Chondrocyte (in vitro differentiated cells): ENCODE results near the gene SDK2. TPM values are rescaled to one million over a fixed set of nuclear protein-coding genes. Genes with fewer than 3 reads are reported as not detected.
A peak's percentile ranks its signal among the peaks of the same experiment; 100 is the strongest.

ENCODE experiments used
- DNase-seq: peaks from one replicate; pipeline ENCODE4 v3.0.0; 2021; ENCODE audit warnings: mixed read lengths, low spot score
- H3K27ac Mint-ChIP-seq: one replicate; pipeline ENCODE4 v1.8.0; 2021; ENCODE audit warnings: mild to moderate bottlenecking, moderate library complexity, mixed read lengths; ENCODE audit not compliant: unreplicated experiment
- H3K27me3 Mint-ChIP-seq: 2 replicates; pipeline ENCODE4 v1.8.0; 2021; ENCODE audit warnings: low read depth, mixed read lengths
- H3K36me3 Mint-ChIP-seq: 2 replicates; pipeline ENCODE4 v1.8.0; 2021; ENCODE audit warnings: low read depth, mixed read lengths
- H3K4me1 Mint-ChIP-seq: 2 replicates; pipeline ENCODE4 v1.8.0; 2021; ENCODE audit warnings: low read depth, mild to moderate bottlenecking, mixed read lengths
- H3K4me3 Mint-ChIP-seq: one replicate; pipeline ENCODE4 v1.8.0; 2021; ENCODE audit warnings: mild to moderate bottlenecking, moderate library complexity, mixed read lengths; ENCODE audit not compliant: unreplicated experiment
- H3K9me3 Mint-ChIP-seq: 2 replicates; pipeline ENCODE4 v1.8.0; 2021; ENCODE audit warnings: low read depth, mixed read lengths
- total RNA-seq: library from RNA; stranded (reverse); gene quantifications from 3 replicates; pipeline ENCODE4 v1.2.1, GENCODE V29; 2021
- TF ChIP-seq, protein P1 (sequence below): fragments of 200-600 bp; sonication (generic); IDR thresholded peaks from 2 replicates; pipeline ENCODE4 v1.5.0; 2021; ENCODE audit warnings: antibody characterized with exemption, mild to moderate bottlenecking, moderate library complexity

The SDK2 gene
- total RNA-seq, 1 donor from 2014 or later, result 15.8 TPM

DNA sequence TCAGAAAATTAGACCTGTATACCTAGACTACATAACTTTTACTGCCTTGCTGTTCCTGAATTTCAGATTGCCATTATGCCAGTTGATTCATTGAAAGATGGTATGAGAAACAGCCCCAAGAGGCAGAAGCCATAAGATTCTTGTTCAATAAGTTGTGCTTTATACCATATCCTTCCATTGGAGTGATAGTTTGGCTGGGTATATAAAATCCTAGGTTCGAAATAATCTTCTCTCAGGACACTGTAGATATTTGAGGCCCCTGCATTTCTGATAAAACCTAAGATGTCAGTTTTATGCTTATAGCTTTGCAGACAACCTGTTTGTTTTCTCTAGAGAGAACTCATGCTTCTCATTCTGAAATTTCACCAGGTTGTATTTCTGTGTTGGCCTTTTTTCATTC is 9.6 kb upstream of the SDK2 start:
- TF ChIP-seq, protein P1, sequence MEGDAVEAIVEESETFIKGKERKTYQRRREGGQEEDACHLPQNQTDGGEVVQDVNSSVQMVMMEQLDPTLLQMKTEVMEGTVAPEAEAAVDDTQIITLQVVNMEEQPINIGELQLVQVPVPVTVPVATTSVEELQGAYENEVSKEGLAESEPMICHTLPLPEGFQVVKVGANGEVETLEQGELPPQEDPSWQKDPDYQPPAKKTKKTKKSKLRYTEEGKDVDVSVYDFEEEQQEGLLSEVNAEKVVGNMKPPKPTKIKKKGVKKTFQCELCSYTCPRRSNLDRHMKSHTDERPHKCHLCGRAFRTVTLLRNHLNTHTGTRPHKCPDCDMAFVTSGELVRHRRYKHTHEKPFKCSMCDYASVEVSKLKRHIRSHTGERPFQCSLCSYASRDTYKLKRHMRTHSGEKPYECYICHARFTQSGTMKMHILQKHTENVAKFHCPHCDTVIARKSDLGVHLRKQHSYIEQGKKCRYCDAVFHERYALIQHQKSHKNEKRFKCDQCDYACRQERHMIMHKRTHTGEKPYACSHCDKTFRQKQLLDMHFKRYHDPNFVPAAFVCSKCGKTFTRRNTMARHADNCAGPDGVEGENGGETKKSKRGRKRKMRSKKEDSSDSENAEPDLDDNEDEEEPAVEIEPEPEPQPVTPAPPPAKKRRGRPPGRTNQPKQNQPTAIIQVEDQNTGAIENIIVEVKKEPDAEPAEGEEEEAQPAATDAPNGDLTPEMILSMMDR, result no peak
- Mint-ChIP-seq H3K27ac (no peak overlapping the region), H3K36me3 (peaks cover 8% of the 10 kb centered on the region), H3K27me3 (peaks cover 30% of the 10 kb centered on the region), H3K4me1 (peaks cover 6% of the 10 kb centered on the region), H3K4me3 (no peak overlapping the region), H3K9me3 (peaks cover 18% of the 10 kb centered on the region)
- no peak for DNase-seq

DNA sequence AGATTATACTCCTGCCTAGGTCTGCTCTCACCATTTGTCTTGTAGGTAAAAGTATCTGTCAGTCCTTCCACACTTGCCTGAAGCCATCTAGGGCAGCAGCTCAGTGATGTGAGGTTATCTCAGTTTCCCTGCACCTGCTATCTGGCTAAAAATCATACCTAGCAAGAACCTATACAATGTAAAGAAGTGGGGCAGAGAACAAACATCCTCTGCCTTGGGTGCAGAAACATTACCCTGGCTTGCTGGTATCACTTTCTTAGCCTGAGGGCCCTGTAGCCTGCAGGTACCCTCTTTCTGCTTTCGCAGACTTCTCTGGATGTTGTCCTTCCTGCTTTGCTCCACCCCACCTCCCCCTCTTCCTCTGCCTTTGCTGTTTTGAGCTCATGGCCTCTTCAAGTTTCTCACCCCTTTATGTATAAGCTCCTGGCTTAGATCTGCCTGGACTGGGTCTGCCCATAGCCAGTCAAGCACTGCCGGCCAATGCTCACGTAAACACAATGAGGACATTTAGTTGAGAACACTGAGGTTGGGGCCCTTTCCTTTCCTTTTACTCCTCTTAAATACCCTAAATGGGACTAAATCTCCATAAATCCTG is 8.7 kb upstream of the SDK2 start:
- H3K36me3 Mint-ChIP-seq, result peaks cover 8% of the 10 kb centered on the region
- H3K4me3 Mint-ChIP-seq, result no peak overlapping the region
- H3K4me1 Mint-ChIP-seq, result peaks cover 6% of the 10 kb centered on the region
- H3K9me3 Mint-ChIP-seq, result peaks cover 18% of the 10 kb centered on the region
- peaks cover 30% of the 10 kb centered on the region for H3K27me3 Mint-ChIP-seq
- no peak for DNase-seq
- no peak overlapping the region for H3K27ac Mint-ChIP-seq
- TF ChIP-seq, protein P1, result no peak

DNA sequence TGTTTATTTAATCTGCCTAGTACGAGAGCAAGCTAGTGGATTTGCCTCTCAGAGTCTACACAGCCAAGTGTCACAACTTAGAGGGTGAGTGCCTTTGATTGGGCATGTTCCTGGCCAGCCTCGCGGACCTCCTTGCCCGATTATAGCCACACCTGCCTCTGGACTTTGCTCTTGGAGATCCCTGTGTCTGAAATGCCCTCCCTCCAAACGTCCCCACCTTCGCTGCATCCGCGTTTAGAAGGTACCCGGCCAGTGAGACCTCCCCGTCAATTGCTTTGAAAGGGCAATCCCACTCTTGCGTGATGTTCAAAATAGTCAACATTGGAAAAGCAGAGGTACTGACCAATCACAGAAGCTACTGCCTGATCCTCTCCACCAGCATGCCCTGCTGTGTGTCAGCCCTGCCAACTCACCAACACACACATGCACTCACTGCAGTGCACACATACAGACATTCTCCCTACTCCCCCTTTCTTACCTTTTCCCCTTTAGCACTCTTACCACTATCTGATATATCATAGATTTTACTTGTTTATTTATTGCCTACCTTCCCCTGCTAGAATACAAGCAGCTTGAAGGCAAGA is 6.5 kb upstream of the SDK2 start:
- peaks cover 32% of the 10 kb centered on the region for H3K27me3 Mint-ChIP-seq
- DNase-seq, result no peak
- peaks cover 8% of the 10 kb centered on the region for H3K36me3 Mint-ChIP-seq
- TF ChIP-seq, protein P1, result no peak
- H3K27ac Mint-ChIP-seq, result no peak overlapping the region
- peaks cover 6% of the 10 kb centered on the region for H3K4me1 Mint-ChIP-seq
- no peak overlapping the region for H3K4me3 Mint-ChIP-seq
- peaks cover 18% of the 10 kb centered on the region for H3K9me3 Mint-ChIP-seq

DNA sequence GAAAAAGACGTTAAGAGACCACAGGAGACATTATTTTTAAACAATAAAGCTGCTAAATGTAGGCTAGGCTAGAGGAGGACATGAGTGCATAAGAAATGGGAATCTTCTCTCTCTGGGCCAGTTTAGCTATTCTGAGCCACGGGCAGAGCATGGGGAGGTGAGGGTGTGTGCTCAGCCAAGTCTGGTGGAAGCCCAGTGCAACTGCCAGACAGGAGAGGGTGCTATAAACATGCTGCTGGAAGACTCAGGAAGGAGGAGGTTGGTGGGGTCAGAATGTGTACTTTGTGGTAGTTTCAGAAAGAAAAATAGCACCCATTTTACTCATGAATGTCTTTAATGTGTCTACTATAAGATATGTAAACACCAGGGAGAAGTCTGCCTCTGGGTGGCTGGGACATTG is 5.9 kb upstream of the SDK2 start:
- Mint-ChIP-seq H3K4me3 (no peak overlapping the region), H3K36me3 (peaks cover 8% of the 10 kb centered on the region), H3K4me1 (peaks cover 10% of the 10 kb centered on the region), H3K27me3 (peaks cover 32% of the 10 kb centered on the region), H3K9me3 (peaks cover 18% of the 10 kb centered on the region), H3K27ac (no peak overlapping the region)
- DNase-seq, result no peak
- TF ChIP-seq, protein P1, result peak; percentile 74

DNA sequence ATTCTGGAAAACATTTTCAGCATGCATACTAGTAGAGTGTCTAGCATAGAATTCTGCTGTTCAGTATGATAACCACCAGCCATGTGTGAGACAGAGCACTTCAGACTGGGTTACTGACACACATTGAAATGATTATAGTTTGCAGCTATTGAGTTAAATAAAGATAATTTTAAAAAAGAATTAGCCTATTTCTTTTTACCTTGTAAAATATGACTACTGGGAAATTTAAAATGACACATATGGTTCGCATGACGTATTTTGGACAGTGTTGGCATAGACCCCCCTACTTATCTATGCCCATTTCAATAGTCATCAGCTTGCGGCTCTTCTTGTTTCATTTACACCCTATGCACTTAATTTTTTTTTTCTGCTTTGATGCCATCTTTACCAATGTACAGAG is 4.7 kb upstream of the SDK2 start:
- Mint-ChIP-seq H3K27ac (no peak overlapping the region), H3K4me3 (no peak overlapping the region), H3K36me3 (peaks cover 3% of the 10 kb centered on the region), H3K9me3 (peaks cover 7% of the 10 kb centered on the region), H3K27me3 (peaks cover 29% of the 10 kb centered on the region), H3K4me1 (peaks cover 10% of the 10 kb centered on the region)
- DNase-seq, result no peak
- TF ChIP-seq, protein P1, result no peak
